Osteoblast (primary cell): Measurements from ENCODE around the gene SYCN. TPM values are rescaled to one million over a fixed set of nuclear protein-coding genes. Genes with fewer than 3 reads are reported as not detected.
A peak's percentile ranks its signal among the peaks of the same experiment; 100 is the strongest.
"Not testable (repeated sequence)": the region's sequence is repeated elsewhere in the genome, so short reads cannot be mapped to it uniquely, and the experiment has no call there.

ENCODE experiments used
- DNase-seq: peaks from one replicate; pipeline ENCODE4 v3.0.0; 2011; ENCODE audit warnings: low spot score, mixed read lengths; ENCODE audit not compliant: insufficient read length; ENCODE audit errors: missing footprints
- H2AFZ ChIP-seq: 2 replicates; pipeline ENCODE4 v1.6.0; 2011; ENCODE audit warnings: mild to moderate bottlenecking, low read length
- H3K27ac ChIP-seq: 2 replicates; pipeline ENCODE4 v1.5.1; 2011; ENCODE audit warnings: mild to moderate bottlenecking, low read depth, low read length, moderate library complexity
- H3K27me3 ChIP-seq: 2 replicates; pipeline ENCODE4 v1.6.0; 2012; ENCODE audit warnings: mild to moderate bottlenecking, control low read depth, inconsistent platforms, low read length, moderate library complexity; ENCODE audit not compliant: insufficient read depth
- H3K36me3 ChIP-seq: 2 replicates; pipeline ENCODE4 v1.5.1; 2011; ENCODE audit warnings: mild to moderate bottlenecking, low read length, control low read depth, moderate library complexity; ENCODE audit not compliant: insufficient read depth
- H3K4me1 ChIP-seq: 2 replicates; pipeline ENCODE4 v1.5.1; 2011; ENCODE audit warnings: mild to moderate bottlenecking, low read length, control low read depth, moderate library complexity; ENCODE audit not compliant: insufficient read depth
- H3K4me2 ChIP-seq: 2 replicates; pipeline ENCODE4 v1.6.0; 2011; ENCODE audit warnings: mild to moderate bottlenecking, low read length; ENCODE audit not compliant: insufficient read depth
- H3K4me3 ChIP-seq: fragments of 200-600 bp; sonication (generic); 3 replicates; pipeline ENCODE4 v1.5.1; 2012; ENCODE audit warnings: mild to moderate bottlenecking, low read length, inconsistent platforms; ENCODE audit not compliant: insufficient read depth
- H3K79me2 ChIP-seq: 2 replicates; pipeline ENCODE4 v1.6.0; 2012; ENCODE audit warnings: mild to moderate bottlenecking, low read length, control low read depth, inconsistent platforms; ENCODE audit not compliant: insufficient read depth
- H3K9me3 ChIP-seq: 2 replicates; pipeline ENCODE4 v1.5.1; 2011; ENCODE audit warnings: low read depth, low read length, control low read depth
- H4K20me1 ChIP-seq: 2 replicates; pipeline ENCODE4 v1.6.0; 2012; ENCODE audit warnings: mild to moderate bottlenecking, low read length, control low read depth; ENCODE audit not compliant: insufficient read depth
- CTCF ChIP-seq: IDR thresholded peaks from 2 replicates; pipeline ENCODE4 v1.5.1; 2011; ENCODE audit warnings: mild to moderate bottlenecking, low read depth, low read length, moderate library complexity; ENCODE audit errors: extremely low read depth
- total RNA-seq: library from RNA; depleted of rRNA; stranded (reverse); fragments of >200 nt; gene quantifications from 2 replicates; pipeline ENCODE4 v1.2.3, GENCODE V29; 2012

Gene SYCN
- total RNA-seq, 1 donor = not detected

- Histone ChIP-seq H3K4me3 (no peak overlapping the region), H3K4me1 (no peaks in the 10 kb centered on the region), H3K36me3 (no peaks in the 10 kb centered on the region), H3K27ac (no peak overlapping the region), H3K27me3 (peaks cover 9% of the 10 kb centered on the region), H3K4me2 (no peak overlapping the region), H2AFZ (no peak overlapping the region), H3K79me2 (no peaks in the 10 kb centered on the region), H4K20me1 (no peaks in the 10 kb centered on the region), H3K9me3 (no peaks in the 10 kb centered on the region)
- DNase-seq = no peak
- no peak for TF ChIP-seq CTCF
These were observed 20.8 kb upstream of the SYCN start for GRCh38 chr19:39224910-39225309.

- Histone ChIP-seq H3K9me3 (no peaks in the 10 kb centered on the region), H3K4me2 (no peak overlapping the region), H3K36me3 (no peaks in the 10 kb centered on the region), H3K4me3 (no peak overlapping the region), H3K27me3 (peaks cover 10% of the 10 kb centered on the region), H3K79me2 (no peaks in the 10 kb centered on the region), H2AFZ (no peak overlapping the region), H3K27ac (no peak overlapping the region), H3K4me1 (no peaks in the 10 kb centered on the region), H4K20me1 (no peaks in the 10 kb centered on the region)
- DNase-seq = peak; percentile 71
- TF ChIP-seq CTCF = no peak
These were observed 19.7 kb upstream of the SYCN start for GRCh38 chr19:39223703-39224279.

- not testable (repeated sequence) for H3K4me2 ChIP-seq, H3K36me3 ChIP-seq, H3K27me3 ChIP-seq, H3K27ac ChIP-seq, H3K9me3 ChIP-seq, H3K4me1 ChIP-seq, H3K4me3 ChIP-seq, H4K20me1 ChIP-seq, H3K79me2 ChIP-seq, H2AFZ ChIP-seq, DNase-seq
These were observed 15.0 kb upstream of the SYCN start for GRCh38 chr19:39219108-39219507.

GRCh38 chr19:39218230-39219007 is 14.4 kb upstream of the SYCN start:
- Histone ChIP-seq H3K4me2 (no peak overlapping the region), H3K27ac (no peak overlapping the region), H3K79me2 (no peaks in the 10 kb centered on the region), H4K20me1 (no peaks in the 10 kb centered on the region), H3K36me3 (no peaks in the 10 kb centered on the region), H3K9me3 (no peaks in the 10 kb centered on the region), H2AFZ (no peak overlapping the region), H3K27me3 (peaks cover 6% of the 10 kb centered on the region), H3K4me3 (no peak overlapping the region), H3K4me1 (no peaks in the 10 kb centered on the region)
- TF ChIP-seq CTCF = no peak
- no peak for DNase-seq
